HG03045 (cell line): ENCODE results near the gene NRIP1.

Source experiments
- ATAC-seq: cut with Tn5 transposase; IDR thresholded peaks from one replicate; pipeline ENCODE4 v1.9.1; 2021; ENCODE audit warnings: mild to moderate bottlenecking, moderate library complexity; ENCODE audit not compliant: unreplicated experiment

NRIP1 gene

DNA sequence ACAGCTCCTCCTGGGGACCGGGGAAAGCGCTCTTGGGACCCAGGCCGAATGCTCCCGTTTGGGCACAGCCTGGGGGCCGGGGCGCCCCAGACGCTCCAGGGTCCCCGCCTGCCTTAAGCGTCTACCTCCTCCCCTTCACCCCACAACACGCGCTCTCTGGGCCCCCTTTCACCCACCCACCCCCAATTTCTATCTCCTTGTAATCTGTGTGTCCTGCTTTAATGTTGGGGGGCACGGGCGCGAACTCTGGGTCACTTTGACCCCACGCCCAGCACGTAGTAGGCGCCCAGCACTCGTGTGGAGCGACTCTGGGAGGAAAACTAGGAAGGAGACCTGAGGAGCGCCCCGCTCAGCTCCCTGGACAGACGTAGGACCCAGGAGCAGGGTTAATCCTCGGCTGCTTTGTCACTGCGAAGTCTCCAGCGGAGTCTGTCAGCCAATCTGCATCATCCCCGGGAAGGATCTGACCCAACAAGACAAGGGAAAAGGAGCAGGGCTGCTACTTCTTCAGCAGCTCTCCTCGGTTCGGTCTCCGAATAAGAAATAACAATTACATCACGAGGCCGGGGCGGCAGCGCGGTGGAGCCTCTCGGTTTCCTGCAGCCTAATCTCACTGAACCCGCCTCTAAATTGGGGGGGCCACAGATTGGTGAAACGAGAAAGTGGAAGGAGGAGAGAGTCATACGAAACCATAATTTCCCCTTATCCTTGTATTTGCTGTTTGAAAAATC is 757 bp upstream of the NRIP1 start:
- ATAC-seq = peak; percentile 10

DNA sequence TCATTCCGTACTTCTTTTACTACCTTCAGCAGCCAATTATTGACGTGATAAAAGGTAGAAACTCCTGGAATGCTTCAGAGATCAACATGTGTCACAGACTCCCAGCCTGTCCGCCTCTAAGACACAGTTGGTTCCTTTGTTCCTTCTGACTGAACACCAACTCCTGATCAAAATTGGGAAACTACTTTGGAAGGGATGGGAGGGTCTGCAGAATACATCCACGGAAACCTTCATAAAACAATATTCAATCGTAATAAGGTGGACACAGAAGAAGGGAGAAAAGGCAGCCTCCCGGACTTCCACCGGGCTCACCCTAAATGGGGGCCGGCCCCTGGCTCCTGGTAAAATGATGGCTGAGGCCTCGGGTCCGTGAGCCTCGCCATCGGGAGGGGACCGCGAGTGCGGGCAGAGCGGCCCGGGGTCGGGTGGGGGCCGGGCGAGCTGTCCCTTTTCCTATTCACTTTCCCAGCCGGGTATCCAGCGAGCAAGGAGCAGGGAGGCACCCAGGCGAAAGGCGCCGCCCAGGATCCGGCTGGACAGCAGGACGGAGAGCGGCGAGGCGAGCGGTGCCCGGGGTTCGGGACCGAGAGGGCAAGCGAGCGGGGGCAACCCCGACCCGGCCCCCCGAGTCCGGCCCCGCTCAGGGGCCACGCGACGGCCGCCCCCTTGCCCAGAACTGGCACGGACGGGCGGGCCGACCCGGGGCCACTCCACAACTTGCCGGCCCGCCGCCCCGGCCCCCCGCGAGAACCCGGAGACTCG is 805 bp downstream of the NRIP1 start:
- peak; percentile 10 for ATAC-seq

DNA sequence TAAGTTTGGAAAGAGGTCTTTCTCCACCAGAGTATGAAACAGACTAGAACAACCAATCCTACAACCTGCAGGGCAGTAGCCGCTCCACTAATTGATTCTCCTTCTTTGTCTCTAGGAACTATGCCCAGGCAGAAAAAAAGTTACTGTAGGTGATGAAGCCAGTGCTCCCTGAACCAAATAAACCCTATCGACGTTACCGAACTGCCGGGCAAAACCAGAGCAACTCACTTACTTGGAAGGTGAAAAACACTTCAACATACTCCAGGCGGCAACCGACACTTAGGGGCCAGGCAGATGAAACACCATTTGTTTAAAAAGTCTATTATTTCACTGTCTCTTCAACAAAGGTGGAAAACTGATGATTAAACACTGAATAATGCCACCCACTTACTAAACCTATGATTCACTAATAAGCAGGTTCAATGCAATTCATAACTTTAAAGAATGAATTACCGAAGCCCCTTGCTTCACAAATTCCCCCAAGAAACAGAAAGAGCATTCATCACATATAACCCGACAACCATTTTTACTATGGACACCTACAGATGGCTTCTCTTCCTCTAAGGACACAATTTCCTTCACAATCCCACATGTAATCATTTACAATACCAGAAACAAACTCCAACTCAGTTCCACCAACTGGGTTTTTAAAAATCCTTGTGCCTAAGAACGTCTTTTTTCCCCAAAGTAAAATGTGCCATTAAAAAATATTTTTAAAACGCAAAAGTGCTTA is 1.6 kb downstream of the NRIP1 start:
- ATAC-seq = no peak

DNA sequence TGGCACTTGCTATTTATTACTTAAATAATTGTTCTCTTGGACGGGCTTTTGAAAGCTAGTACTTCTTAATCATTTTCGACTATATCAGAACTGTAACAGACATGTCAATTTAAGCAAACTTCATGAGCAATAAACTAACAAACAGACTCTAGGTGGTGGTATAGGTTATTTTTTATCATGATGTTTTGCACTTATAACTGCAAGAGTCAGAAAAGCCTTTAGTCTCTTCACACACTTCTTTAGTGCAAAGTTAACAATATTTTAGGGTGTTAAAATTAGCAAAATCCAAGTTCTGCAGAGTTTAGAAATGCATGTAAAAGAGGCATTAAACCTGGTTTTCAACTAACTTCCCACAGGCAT is 2.2 kb downstream of the NRIP1 start:
- no peak for ATAC-seq

GRCh38 chr21:15061747-15062605 is 2.8 kb downstream of the NRIP1 start:
- ATAC-seq = no peak

DNA sequence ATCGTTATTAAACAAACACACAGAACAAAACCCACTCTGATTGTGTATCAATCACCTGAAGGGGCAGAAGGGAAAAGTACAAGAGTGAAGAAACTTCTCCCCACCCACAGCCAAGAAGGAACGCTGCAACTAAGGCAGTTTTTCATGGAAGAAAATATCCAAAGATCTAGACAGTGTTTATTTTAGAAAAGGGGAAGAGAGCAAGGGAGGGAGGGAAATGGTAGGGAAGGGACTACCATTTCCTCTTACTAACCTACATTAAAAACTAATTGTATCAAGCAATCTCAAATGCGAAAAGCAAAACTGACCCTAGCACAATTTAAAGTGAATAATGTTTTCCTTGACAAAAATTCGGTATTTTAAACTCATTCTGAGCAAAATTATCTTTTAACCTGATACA is 3.5 kb downstream of the NRIP1 start:
- no peak for ATAC-seq

DNA sequence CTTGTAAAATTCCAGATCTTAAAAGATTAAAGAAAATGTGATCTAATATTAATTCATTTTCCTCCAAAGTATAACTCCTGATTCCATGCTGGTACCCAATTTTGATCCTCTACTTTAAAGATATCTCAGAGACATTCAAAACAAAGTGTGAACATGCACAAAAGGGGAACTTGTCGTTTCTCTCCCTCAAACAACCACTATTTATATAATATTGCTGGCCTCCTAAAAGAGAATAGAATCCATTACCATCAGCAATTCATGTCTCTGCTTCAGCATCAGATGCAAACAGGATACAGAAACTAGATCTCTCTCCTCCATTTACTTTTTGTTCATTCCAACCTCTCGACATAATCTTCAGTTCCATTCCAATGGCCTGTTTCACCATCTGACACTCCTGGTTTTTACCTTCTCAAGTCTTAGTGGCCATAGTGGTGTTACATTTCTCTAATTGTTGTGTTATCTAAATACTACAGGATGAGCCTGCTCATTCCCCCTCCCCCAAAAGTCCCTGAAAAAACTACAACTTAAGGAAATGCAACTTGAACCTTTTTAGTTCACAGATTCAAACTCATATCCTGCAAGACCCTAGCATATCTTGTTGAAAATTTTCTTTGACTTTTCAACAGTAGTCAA is 4.1 kb downstream of the NRIP1 start:
- no peak for ATAC-seq

DNA sequence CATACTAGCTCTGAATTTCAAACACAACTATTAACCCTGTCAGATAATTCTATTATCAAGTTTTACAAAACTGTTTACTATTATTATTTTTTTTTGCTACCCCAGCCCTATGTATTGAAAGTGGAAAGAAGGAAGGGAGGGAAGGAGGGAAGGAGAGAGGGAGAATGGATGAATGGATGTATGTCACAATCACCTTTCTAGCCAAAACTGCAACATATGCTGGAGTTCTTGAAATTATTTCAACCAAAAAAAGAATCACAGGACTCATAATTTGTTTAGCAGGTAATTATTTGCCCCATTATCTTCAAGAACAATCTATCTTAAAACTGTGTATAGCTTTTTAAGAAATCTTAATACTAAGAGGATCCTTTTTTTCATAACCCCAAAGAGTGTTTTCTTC is 5.4 kb downstream of the NRIP1 start:
- ATAC-seq = no peak

GRCh38 chr21:15058854-15059263 is 5.9 kb downstream of the NRIP1 start:
- ATAC-seq = no peak

GRCh38 chr21:15057285-15057684 is 7.5 kb downstream of the NRIP1 start:
- ATAC-seq = no peak

GRCh38 chr21:15054606-15055239 is 10.1 kb downstream of the NRIP1 start:
- ATAC-seq = no peak

- ATAC-seq = no peak
Measured at GRCh38 chr21:15054089-15054488, 10.7 kb downstream of the NRIP1 start.

- ATAC-seq = no peak
Measured at GRCh38 chr21:15053500-15053899, 11.3 kb downstream of the NRIP1 start.

- ATAC-seq = peak; percentile 21
Measured at GRCh38 chr21:15052459-15052763, 12.4 kb downstream of the NRIP1 start.

DNA sequence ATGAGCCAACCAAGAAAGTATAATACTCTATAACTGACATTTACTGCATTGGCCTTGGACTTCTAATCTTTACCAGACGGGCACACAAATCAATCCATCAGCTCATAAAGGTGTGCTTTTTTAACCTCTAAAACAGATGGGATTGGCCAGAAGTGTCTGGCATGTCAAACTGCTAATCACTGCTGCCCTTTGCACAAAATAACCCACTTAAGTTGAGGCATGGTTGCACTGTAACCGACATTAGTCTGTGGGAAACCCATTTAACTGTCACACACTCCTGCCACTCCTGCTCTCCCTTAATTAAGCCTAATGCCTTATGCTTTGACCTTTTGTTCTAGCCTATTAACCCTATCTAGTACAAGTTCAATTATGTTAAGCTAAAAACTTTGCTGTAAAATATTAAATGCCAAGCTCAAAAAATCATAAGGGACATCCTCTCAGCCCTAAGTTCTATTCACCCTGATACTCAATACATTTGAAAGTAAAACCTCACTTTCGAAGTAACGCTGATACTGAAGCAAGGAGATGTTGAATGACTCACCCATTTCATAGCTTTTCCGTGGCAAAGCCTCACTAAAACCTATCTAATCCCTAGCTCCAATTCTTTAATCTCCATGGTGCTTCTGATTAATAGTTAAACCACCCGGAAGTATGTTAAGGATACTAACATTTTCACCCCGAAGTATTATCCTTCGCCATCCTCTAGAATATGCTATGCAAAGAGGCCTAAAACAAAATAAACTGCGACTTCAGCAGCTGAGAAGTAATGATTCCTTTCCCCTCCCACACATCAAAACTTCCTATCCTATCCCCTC is 12.9 kb downstream of the NRIP1 start:
- peak; percentile 84 for ATAC-seq

- ATAC-seq = no peak
Measured at GRCh38 chr21:15050568-15051377, 14.0 kb downstream of the NRIP1 start.

- no peak for ATAC-seq
Measured at GRCh38 chr21:15045017-15045416, 19.8 kb downstream of the NRIP1 start.

GRCh38 chr21:15042531-15042930 is 22.3 kb downstream of the NRIP1 start:
- no peak for ATAC-seq
